SK-N-SH treated with all-trans-retinoic acid at 6 μM for 48 hours (cell line): ENCODE results near the gene ETF1.

Experiments
- ATAC-seq: fragments of 200-7000 bp; cut with Tn5 transposase; 3 replicates; pipeline ENCODE4 v1.9.1; 2020; ENCODE audit warnings: mild to moderate bottlenecking, moderate library complexity
- ARNTL ChIP-seq: fragments of 450-650 bp; formaldehyde crosslinking; IDR thresholded peaks from 2 replicates; pipeline ENCODE4 v1.5.0; 2020; ENCODE audit warnings: low read depth, mild to moderate bottlenecking, moderate library complexity, borderline replicate concordance
- BACH2 ChIP-seq: fragments of 250-450 bp; sonication (Bioruptor Pico); IDR thresholded peaks from 2 replicates; pipeline ENCODE4 v1.9.0; 2021; ENCODE audit warnings: mild to moderate bottlenecking, borderline replicate concordance
- CSDC2 ChIP-seq: fragments of 250-450 bp; sonication (Bioruptor Pico); IDR thresholded peaks from 2 replicates; pipeline ENCODE4 v1.5.0; 2020; ENCODE audit warnings: mild to moderate bottlenecking, moderate library complexity
- GLIS3 ChIP-seq: fragments of 250-450 bp; sonication (Bioruptor Pico); IDR thresholded peaks from 2 replicates; pipeline ENCODE4 v1.5.0; 2020; ENCODE audit warnings: mild to moderate bottlenecking, moderate library complexity
- ISL1 ChIP-seq: fragments of 250-450 bp; sonication (Bioruptor Pico); IDR thresholded peaks from 2 replicates; pipeline ENCODE4 v2.1.2; 2022; ENCODE audit warnings: mild to moderate bottlenecking, moderate library complexity
- OSR1 ChIP-seq: fragments of 250-450 bp; sonication (Bioruptor Pico); IDR thresholded peaks from 2 replicates; pipeline ENCODE4 v1.8.0; 2022; ENCODE audit warnings: moderate library complexity, mild to moderate bottlenecking, inconsistent platforms
- PATZ1 ChIP-seq: fragments of 250-450 bp; sonication (Bioruptor Pico); IDR thresholded peaks from 2 replicates; pipeline ENCODE4 v1.8.0; 2020; ENCODE audit warnings: mild to moderate bottlenecking, moderate library complexity, borderline replicate concordance
- PPARA ChIP-seq: fragments of 250-450 bp; sonication (Bioruptor Pico); IDR thresholded peaks from 2 replicates; pipeline ENCODE4 v1.5.0; 2020; ENCODE audit warnings: mild to moderate bottlenecking, borderline replicate concordance
- RARB ChIP-seq: fragments of 250-450 bp; sonication (Bioruptor Pico); IDR thresholded peaks from 2 replicates; pipeline ENCODE4 v1.8.0; 2021; ENCODE audit warnings: mild to moderate bottlenecking, moderate library complexity
- TCF4 ChIP-seq: fragments of 250-450 bp; sonication (Bioruptor Pico); IDR thresholded peaks from 2 replicates; pipeline ENCODE4 v1.8.0; 2021; ENCODE audit warnings: mild to moderate bottlenecking, moderate library complexity, borderline replicate concordance
- TOX ChIP-seq: fragments of 250-450 bp; sonication (Bioruptor Pico); IDR thresholded peaks from 2 replicates; pipeline ENCODE4 v1.8.0; 2021; ENCODE audit warnings: mild to moderate bottlenecking, moderate library complexity, borderline replicate concordance
- TSHZ2 ChIP-seq: fragments of 250-450 bp; sonication (Bioruptor Pico); IDR thresholded peaks from 2 replicates; pipeline ENCODE4 v1.5.0; 2020; ENCODE audit warnings: mild to moderate bottlenecking, moderate library complexity
- ZC3H10 ChIP-seq: fragments of 250-450 bp; sonication (Bioruptor Pico); IDR thresholded peaks from 2 replicates; pipeline ENCODE4 v1.5.1; 2021; ENCODE audit warnings: mild to moderate bottlenecking, moderate library complexity
- ZFP3 ChIP-seq: fragments of 250-450 bp; sonication (Bioruptor Pico); IDR thresholded peaks from 2 replicates; pipeline ENCODE4 v1.5.0; 2020; ENCODE audit warnings: mild to moderate bottlenecking, moderate library complexity
- ZNF70 ChIP-seq: fragments of 450-650 bp; formaldehyde crosslinking; IDR thresholded peaks from 2 replicates; pipeline ENCODE4 v1.5.0; 2020; ENCODE audit warnings: mild to moderate bottlenecking, moderate library complexity
- ZNF8 ChIP-seq: fragments of 450-650 bp; formaldehyde crosslinking; IDR thresholded peaks from 2 replicates; pipeline ENCODE4 v1.5.0; 2020; ENCODE audit warnings: mild to moderate bottlenecking, moderate library complexity
- TF ChIP-seq, protein P1 (sequence below): fragments of 250-450 bp; sonication (Bioruptor Pico); IDR thresholded peaks from 2 replicates; pipeline ENCODE4 v1.5.1; 2021; ENCODE audit warnings: mild to moderate bottlenecking, moderate library complexity
- TF ChIP-seq, protein P2 (sequence below): fragments of 250-450 bp; sonication (Bioruptor Pico); IDR thresholded peaks from 2 replicates; pipeline ENCODE4 v1.8.0; 2021; ENCODE audit warnings: low read depth, mild to moderate bottlenecking, moderate library complexity, borderline replicate concordance
- TF ChIP-seq, protein P3 (sequence below): fragments of 250-450 bp; sonication (Bioruptor Pico); IDR thresholded peaks from 2 replicates; pipeline ENCODE4 v1.5.1; 2020; ENCODE audit warnings: low read depth, mild to moderate bottlenecking, moderate library complexity

Gene ETF1

GRCh38 chr5:138520971-138521370 lies 22.1 kb downstream of the ETF1 start (continued):
- TF ChIP-seq, protein P1, sequence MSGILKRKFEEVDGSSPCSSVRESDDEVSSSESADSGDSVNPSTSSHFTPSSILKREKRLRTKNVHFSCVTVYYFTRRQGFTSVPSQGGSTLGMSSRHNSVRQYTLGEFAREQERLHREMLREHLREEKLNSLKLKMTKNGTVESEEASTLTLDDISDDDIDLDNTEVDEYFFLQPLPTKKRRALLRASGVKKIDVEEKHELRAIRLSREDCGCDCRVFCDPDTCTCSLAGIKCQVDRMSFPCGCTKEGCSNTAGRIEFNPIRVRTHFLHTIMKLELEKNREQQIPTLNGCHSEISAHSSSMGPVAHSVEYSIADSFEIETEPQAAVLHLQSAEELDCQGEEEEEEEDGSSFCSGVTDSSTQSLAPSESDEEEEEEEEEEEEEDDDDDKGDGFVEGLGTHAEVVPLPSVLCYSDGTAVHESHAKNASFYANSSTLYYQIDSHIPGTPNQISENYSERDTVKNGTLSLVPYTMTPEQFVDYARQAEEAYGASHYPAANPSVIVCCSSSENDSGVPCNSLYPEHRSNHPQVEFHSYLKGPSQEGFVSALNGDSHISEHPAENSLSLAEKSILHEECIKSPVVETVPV = no peak
- TF ChIP-seq ZFP3 (CRISPR knock-in tag) (no peak), RARB (no peak), CSDC2 (CRISPR knock-in tag) (no peak), ZC3H10 (CRISPR knock-in tag) (no peak)
- TF ChIP-seq, protein P2, sequence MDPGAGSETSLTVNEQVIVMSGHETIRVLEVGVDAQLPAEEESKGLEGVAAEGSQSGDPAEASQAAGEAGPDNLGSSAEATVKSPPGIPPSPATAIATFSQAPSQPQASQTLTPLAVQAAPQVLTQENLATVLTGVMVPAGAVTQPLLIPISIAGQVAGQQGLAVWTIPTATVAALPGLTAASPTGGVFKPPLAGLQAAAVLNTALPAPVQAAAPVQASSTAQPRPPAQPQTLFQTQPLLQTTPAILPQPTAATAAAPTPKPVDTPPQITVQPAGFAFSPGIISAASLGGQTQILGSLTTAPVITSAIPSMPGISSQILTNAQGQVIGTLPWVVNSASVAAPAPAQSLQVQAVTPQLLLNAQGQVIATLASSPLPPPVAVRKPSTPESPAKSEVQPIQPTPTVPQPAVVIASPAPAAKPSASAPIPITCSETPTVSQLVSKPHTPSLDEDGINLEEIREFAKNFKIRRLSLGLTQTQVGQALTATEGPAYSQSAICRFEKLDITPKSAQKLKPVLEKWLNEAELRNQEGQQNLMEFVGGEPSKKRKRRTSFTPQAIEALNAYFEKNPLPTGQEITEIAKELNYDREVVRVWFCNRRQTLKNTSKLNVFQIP = no peak
- TF ChIP-seq, protein P3, sequence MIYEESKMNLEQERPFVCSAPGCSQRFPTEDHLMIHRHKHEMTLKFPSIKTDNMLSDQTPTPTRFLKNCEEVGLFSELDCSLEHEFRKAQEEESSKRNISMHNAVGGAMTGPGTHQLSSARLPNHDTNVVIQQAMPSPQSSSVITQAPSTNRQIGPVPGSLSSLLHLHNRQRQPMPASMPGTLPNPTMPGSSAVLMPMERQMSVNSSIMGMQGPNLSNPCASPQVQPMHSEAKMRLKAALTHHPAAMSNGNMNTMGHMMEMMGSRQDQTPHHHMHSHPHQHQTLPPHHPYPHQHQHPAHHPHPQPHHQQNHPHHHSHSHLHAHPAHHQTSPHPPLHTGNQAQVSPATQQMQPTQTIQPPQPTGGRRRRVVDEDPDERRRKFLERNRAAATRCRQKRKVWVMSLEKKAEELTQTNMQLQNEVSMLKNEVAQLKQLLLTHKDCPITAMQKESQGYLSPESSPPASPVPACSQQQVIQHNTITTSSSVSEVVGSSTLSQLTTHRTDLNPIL (CRISPR knock-in tag) = no peak

DNA sequence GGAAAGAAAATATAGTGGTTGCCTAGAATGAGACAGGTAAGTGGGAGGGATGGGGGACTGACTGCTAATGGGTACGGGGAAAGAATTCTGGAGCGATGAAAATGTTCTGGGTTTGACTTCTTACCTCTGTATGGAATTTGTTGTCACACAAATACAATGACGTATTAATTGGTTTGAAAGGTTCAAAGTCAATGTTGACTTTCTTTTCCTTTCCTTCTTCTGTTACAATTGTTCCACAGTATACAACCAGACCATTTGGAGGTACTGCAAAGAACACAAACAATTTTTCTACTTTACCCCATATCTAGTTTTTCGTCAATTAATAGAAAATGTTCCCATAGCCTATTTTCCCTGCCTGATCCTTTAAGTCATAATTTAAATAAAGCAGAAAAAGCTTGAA lies 25.6 kb downstream of the ETF1 start:
- ATAC-seq = no peak
- TF ChIP-seq, protein P2 = no peak
- TF ChIP-seq ZC3H10 (CRISPR knock-in tag) = no peak
- TF ChIP-seq ISL1 (CRISPR knock-in tag) = no peak
- TF ChIP-seq ZNF8 (CRISPR knock-in tag) = no peak
- TF ChIP-seq TOX (CRISPR knock-in tag) = no peak
- no peak for TF ChIP-seq RARB
- no peak for TF ChIP-seq GLIS3 (CRISPR knock-in tag)
- TF ChIP-seq OSR1 = no peak
- TF ChIP-seq PATZ1 (CRISPR knock-in tag) = no peak
- TF ChIP-seq ZNF70 (CRISPR knock-in tag) = no peak
- TF ChIP-seq, protein P1 = no peak
- TF ChIP-seq, protein P3 (CRISPR knock-in tag) = no peak
- TF ChIP-seq ARNTL (CRISPR knock-in tag) = no peak
- TF ChIP-seq, all 23 proteins: peak for 0

DNA sequence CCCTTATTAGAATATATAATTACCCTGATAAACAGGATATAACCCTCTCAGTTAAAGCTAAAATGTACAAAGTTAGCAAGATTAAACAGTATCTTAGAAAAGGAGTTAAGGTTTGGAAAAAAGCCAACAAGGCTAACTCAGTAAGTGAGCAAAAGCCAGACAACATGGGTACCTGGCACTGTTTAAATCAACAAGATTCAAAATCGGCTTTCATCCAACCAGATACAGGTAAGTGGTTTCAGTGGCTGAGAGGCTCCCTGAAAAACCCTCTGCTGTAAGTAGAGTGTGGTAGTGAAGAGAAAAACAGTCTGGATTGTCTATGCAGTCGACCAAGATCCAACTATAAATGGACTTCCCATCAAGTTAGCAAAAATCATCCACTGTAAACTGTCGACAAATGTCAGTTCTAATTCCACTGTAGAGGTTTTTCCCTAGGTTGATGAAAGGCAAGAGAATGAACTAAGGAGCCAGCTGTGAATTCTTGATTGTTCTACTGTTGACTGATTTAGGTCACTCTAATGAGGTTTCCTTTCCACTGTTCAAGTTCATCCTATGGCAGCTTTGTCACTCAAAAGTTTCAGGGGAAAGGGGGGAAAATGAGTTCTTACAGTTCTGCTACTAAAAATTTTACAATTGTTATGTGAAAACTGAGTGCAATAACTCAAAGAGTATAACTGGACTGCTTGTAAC lies 27.3 kb downstream of the ETF1 start:
- no peak for TF ChIP-seq TCF4 (CRISPR knock-in tag)
- no peak for TF ChIP-seq TSHZ2 (CRISPR knock-in tag)
- TF ChIP-seq BACH2 (CRISPR knock-in tag) = no peak
- TF ChIP-seq ZNF8 (CRISPR knock-in tag) = no peak
- no peak for TF ChIP-seq PPARA (CRISPR knock-in tag)
- TF ChIP-seq CSDC2 (CRISPR knock-in tag) = no peak
- TF ChIP-seq GLIS3 (CRISPR knock-in tag) = no peak
- TF ChIP-seq, protein P2 = no peak
- ATAC-seq = no peak
